ENCODE results near the gene HIKESHI. TPM values are rescaled to one million over a fixed set of nuclear protein-coding genes. Genes with fewer than 3 reads are reported as not detected.

Gene HIKESHI
- polyA plus RNA-seq, 3 donors = 21.5 to 71.2 (median 65.4) TPM

DNA sequence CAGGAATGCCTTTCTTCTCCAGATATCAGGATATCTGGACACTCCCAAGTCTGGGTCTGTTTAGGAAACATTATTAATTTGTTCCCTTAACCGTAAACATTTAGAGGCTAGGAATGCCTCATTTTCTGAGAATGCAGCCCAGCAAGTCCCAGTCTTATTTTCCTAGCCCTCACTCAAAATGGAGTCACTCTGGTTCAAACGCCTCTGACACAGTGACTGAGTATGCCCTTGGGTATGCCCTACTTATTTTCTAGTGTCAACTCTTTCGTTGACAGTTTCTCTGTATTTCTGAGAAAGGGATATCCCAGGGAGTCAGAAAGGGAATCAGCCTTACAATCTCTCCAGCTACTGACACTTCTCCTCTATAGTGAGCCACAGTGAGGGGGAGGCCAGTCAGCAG lies 56.7 kb downstream of the HIKESHI start:
- Mint-ChIP-seq H3K4me1 (no peaks in the 10 kb centered on the region), H3K36me3 (no peaks in the 10 kb centered on the region), H3K27ac (no peak overlapping the region), H3K9me3 (peaks cover 0 to 6% (median 1%) of the 10 kb centered on the region in 7 donors), H3K4me3 (no peak overlapping the region), H3K27me3 (ENCODE audit: low read depth in 3 of 3) (no peaks in the 10 kb centered on the region)
- Histone ChIP-seq H3K79me2 (ENCODE audit: insufficient read depth, low read length) (no peaks in the 10 kb centered on the region), H3K4me1 (ENCODE audit: control insufficient read depth in 1 of 2, insufficient read depth in 2 of 2, low read length in 2 of 2) (no peaks in the 10 kb centered on the region), H3K36me3 (replicated peaks in 1 of 2; ENCODE audit: control insufficient read depth in 1 of 2, insufficient read depth in 2 of 2, low read length in 2 of 2) (no peaks in the 10 kb centered on the region), H4K20me1 (ENCODE audit: insufficient read depth, low read length) (no peaks in the 10 kb centered on the region), H3K9ac (ENCODE audit: insufficient read depth, low read length, poor library complexity, severe bottlenecking) (no peak overlapping the region), H3K4me2 (replicated peaks; ENCODE audit: extremely low read depth, low read length, poor library complexity, severe bottlenecking) (no peak overlapping the region), H3K9me3 (replicated peaks in 1 of 2; ENCODE audit: control insufficient read depth in 1 of 2, insufficient read depth in 1 of 2, low read length in 2 of 2) (no peaks in the 10 kb centered on the region), H3K4me3 (replicated peaks in 1 of 3; ENCODE audit: low read depth in 2 of 3, low read length in 3 of 3) (no peak overlapping the region), H2AFZ (ENCODE audit: insufficient read depth, low read depth, low read length, poor library complexity, severe bottlenecking) (no peak overlapping the region), H3K27me3 (ENCODE audit: control insufficient read depth in 2 of 2, insufficient read depth in 2 of 2, low read length in 2 of 2) (no peaks in the 10 kb centered on the region), H3K27ac (ENCODE audit: low read depth in 1 of 2, low read length in 2 of 2) (no peak overlapping the region)
- TF ChIP-seq, protein P1, sequence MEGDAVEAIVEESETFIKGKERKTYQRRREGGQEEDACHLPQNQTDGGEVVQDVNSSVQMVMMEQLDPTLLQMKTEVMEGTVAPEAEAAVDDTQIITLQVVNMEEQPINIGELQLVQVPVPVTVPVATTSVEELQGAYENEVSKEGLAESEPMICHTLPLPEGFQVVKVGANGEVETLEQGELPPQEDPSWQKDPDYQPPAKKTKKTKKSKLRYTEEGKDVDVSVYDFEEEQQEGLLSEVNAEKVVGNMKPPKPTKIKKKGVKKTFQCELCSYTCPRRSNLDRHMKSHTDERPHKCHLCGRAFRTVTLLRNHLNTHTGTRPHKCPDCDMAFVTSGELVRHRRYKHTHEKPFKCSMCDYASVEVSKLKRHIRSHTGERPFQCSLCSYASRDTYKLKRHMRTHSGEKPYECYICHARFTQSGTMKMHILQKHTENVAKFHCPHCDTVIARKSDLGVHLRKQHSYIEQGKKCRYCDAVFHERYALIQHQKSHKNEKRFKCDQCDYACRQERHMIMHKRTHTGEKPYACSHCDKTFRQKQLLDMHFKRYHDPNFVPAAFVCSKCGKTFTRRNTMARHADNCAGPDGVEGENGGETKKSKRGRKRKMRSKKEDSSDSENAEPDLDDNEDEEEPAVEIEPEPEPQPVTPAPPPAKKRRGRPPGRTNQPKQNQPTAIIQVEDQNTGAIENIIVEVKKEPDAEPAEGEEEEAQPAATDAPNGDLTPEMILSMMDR (IDR thresholded peaks at IDR 0.05) = no peak
- intact Hi-C loops (cut with micrococcal nuclease) = no loop called here
- DNase-seq = no peak
- WGBS (ENCODE audit: insufficient coverage) = 100% methylated on average over 1 of the region's 3 CpGs

DNA sequence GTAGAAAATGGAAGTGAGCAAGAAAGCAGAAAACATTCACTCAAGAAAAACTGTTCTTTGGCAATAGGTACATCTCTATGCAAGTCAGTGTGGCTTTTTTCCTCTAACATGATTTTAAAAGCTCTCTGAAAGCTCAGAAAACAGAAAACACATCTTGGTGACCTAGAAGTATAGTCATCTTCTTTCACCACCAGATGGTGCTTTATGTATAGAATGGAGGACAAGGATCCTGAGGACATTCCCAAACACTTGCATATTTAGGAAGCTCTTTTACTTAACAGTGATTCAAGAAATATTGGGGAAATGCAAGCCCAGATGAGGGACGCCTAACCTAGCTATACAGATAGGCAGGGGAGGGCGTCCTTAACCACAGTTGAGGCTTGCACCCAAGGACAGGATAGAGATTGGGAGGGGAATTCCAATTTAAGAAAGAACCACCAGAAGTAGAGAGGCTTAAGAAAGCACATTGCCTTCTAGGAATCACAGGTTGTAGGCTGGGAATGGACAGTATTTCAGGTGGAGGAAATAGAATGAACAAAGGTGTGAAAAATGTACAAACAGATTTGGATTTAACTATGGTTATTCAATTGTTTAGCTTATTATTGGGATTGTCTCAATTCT lies 58.8 kb downstream of the HIKESHI start:
- H3K4me3 ChIP-seq (replicated peaks in 1 of 3; ENCODE audit: low read depth in 2 of 3, low read length in 3 of 3) = no peak overlapping the region
- no peaks in the 10 kb centered on the region for H3K9me3 ChIP-seq (replicated peaks in 1 of 2; ENCODE audit: control insufficient read depth in 1 of 2, insufficient read depth in 1 of 2, low read length in 2 of 2)
- H3K9ac ChIP-seq (ENCODE audit: insufficient read depth, low read length, poor library complexity, severe bottlenecking) = no peak overlapping the region
- Mint-ChIP-seq H3K4me1 (no peaks in the 10 kb centered on the region), H3K27ac (no peak overlapping the region), H3K36me3 (no peaks in the 10 kb centered on the region), H3K27me3 (ENCODE audit: low read depth in 3 of 3) (no peaks in the 10 kb centered on the region), H3K9me3 (peaks cover 0 to 6% (median under 1%) of the 10 kb centered on the region in 7 donors), H3K4me3 (no peak overlapping the region)
- H4K20me1 ChIP-seq (ENCODE audit: insufficient read depth, low read length) = no peaks in the 10 kb centered on the region
- intact Hi-C loops (cut with micrococcal nuclease) = no loop called here
- H3K27me3 ChIP-seq (ENCODE audit: control insufficient read depth in 2 of 2, insufficient read depth in 2 of 2, low read length in 2 of 2) = no peaks in the 10 kb centered on the region
- no peak overlapping the region for H3K4me2 ChIP-seq (replicated peaks; ENCODE audit: extremely low read depth, low read length, poor library complexity, severe bottlenecking)
- WGBS (ENCODE audit: insufficient coverage) = no CpG with 5 or more reads among the region's 2 CpGs
- no peaks in the 10 kb centered on the region for H3K4me1 ChIP-seq (ENCODE audit: control insufficient read depth in 1 of 2, insufficient read depth in 2 of 2, low read length in 2 of 2)
- no peak overlapping the region for H2AFZ ChIP-seq (ENCODE audit: insufficient read depth, low read depth, low read length, poor library complexity, severe bottlenecking)
- DNase-seq = no peak
- H3K36me3 ChIP-seq (replicated peaks in 1 of 2; ENCODE audit: control insufficient read depth in 1 of 2, insufficient read depth in 2 of 2, low read length in 2 of 2) = no peaks in the 10 kb centered on the region
- H3K27ac ChIP-seq (ENCODE audit: low read depth in 1 of 2, low read length in 2 of 2) = no peak overlapping the region
- TF ChIP-seq, protein P1 (IDR thresholded peaks at IDR 0.05) = no peak
- no peaks in the 10 kb centered on the region for H3K79me2 ChIP-seq (ENCODE audit: insufficient read depth, low read length)

Data from CD14-positive monocyte (primary cell).